ENCODE data around the gene NKAIN2.
"Not testable (repeated sequence)": the region's sequence is repeated elsewhere in the genome, so short reads cannot be mapped to it uniquely, and the experiment has no call there.

The NKAIN2 gene

DNA sequence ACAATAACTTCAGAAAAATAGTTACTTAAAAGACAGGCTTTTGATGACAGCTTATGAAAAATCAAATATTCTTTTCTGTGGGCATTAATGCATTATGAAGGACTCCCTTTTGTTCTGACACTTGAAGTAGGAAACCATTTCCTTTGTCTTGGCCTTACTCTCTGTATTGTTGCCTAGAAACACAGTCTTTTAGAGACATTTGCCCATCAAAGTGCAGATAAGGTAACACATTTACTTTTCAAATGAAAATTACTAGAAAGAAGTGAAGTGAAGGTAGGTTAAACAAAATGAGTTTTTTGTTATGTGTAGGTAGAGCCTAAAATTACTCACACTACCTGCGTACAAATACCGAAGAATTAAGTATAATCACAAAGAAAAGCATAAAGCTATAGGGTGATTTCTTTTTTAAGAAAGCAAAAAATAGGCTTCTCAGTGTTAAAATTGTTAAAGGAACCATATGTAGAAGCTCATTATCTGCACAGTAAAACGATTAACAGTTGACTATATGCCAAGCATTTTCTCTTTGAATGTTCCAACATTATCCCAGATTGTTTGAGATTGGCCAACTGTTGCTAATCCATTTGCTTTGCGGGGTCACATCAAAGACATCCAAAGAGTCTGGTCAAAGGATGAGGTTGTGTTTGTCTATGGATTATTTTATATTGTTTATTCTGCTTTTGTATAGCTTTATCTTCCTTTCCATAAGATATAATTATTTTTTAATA, 616.6 kb downstream of the NKAIN2 start:
- DNase-seq (ENCODE audit: low spot score) (no peak), FAIRE-seq (no peak)

DNA sequence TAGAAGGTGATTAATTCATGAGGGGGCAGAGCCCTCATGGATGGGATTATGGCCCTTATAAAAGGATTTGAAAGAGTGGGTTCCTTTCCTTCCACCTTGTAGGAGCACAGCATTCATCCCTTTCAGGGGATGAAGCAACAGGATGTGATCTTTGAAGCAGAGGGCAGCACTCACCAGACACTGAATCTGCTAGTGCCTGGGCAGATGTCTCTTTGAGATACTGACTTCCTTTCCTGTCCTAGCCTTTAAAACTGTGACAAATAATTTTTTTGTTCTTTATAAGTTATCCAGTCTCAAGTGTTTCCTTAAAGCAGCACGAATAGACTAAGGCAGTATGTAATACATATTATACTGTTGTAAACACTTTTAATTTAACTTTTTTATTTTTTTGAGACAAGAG, 620.0 kb downstream of the NKAIN2 start:
- DNase-seq (ENCODE audit: low spot score) (no peak), FAIRE-seq (no peak)

DNA sequence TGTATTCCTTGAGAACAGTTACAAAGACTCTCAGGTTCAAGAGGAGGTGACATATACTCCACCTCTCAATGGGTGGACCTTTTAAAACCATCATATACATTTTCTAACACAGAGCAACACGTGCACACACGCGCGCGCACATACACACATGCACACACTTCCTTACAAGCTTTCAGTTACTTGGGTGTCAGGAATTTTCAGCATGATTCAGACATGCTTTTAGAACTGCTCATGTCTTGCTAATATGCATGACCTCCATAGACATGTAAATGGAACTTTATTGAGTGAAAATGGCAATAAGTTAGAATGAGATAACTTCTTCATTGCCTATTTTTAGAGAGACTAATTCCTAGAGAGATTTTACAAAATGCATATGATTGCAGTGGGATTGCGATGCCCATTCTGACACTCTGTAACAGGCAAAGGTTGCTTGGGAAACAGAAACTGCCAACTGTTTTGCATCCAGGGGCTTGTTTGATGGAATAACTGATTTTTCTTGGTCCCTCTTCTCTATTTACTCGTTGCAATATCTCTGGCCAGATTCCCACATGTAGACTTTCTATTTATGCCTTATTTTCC, 627.2 kb downstream of the NKAIN2 start:
- DNase-seq (ENCODE audit: low spot score): no peak
- no peak for FAIRE-seq

DNA sequence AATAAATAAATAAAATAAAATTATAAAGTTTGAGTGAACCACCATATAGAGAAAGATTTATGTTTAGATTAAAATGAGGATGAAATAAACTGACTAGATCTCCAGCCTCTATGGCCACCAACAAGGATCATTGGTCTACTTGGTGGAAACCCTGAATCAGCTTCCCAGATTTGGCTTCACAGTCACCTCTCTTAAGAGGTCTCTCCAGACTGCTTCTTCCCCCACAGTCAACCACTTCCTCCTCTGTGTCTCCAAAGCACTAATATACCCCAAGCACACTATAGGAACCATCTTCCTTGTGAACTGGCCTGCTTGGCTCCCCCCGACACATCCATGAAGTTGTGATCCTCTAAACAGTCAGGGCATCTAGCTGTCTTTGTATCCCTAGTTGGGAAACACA, 629.0 kb downstream of the NKAIN2 start:
- no peak for FAIRE-seq
- no peak for DNase-seq (ENCODE audit: low spot score)

DNA sequence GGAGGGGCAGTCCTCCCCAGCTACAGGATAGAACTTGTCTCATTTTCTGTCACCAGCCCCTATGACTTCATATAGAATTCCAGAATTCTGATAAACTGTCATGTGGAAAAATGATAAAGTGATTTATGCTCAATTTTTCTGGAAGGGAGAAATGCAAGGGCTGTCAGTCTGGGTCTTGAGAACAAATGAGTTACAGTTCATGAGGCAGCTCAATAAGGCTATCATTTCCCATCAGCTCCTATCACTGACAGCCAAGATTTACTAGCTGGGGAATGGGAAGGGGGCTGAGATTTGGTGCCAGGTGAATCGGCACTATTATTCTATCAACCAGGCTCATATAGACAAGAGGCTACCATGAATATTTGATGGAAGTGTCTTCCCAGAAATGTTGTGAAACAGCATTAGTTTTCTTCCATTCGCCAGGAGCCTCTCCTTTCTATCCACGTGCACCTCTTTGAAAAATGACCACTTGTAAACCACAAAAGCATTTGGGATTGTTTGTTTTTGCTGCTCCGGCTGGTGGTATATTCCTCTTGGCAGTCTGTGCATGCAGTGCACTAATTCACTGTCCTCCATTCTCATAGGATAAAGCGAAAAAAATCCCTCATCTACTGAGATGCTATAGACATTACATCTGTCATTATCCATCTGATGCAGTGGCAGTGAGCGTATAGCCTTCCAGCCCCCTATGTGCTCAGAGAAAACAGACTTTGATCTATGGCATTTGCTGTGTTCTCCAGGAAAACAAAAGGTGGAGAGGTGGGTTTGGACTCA, 629.9 kb downstream of the NKAIN2 start:
- DNase-seq (ENCODE audit: low spot score) (no peak), FAIRE-seq (no peak)

DNA sequence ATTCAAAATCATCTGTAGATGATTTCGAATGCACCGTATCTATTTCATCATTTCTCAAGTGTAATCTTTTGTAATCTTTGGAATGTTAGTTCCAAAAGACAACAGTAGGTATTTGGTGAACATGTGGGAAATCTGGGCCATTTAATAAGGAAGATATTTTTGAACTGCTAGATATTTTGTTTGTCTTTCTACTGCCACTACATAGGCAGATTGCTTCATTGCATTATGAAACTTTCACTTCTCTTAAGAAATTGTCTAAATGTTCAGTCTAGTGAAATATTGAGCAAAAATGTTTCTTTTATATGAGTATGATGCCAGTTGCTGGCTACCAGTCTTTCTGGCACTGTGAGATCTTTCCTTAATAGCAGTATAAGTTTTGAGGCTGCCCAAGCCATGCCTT, 630.8 kb downstream of the NKAIN2 start:
- no peak for FAIRE-seq
- no peak for DNase-seq (ENCODE audit: low spot score)

DNA sequence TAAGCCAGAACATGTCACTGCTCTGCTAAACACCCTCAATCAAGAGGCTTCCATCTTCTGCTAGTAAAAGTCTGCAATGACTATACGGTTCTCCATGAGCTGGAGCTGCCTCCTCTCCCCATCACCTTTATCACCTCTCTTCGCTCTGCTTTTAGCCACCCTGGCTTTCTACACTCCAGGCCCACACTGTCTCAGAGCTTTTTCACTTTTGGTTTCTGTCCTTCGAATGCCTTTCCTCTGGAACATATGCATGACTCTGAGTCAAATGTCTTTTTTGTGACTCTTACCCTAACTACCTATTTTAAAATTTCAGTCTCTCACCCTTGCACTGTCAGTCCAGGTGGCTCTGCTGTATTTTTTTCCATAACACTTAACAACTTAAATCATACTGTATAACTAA, 633.1 kb downstream of the NKAIN2 start:
- FAIRE-seq (no peak), DNase-seq (ENCODE audit: low spot score) (no peak)

DNA sequence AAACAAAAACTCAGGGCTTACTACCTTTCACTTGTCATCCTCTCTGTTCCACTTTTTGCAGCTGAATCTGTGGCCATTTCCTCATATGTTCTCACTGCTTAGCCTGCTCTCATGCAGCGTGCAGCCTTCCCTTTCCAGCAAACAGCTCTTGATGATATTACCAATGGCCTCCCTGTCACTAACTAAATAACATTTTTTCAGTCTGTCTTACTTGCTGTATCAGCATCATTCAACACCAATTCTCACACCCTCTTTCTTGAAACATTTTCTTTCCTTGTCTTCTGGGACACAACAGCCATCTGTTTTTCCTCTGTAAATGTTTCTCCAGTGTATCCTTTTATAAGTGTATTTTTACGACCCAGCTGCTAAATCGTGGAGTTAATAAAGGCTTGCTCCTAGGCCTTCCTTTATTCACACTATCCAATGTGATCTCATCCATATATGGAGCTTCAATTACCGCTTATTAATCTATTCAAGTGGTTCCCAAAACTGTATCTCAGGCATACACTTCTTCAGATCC, 634.9 kb downstream of the NKAIN2 start:
- FAIRE-seq: no peak
- no peak for DNase-seq (ENCODE audit: low spot score)

DNA sequence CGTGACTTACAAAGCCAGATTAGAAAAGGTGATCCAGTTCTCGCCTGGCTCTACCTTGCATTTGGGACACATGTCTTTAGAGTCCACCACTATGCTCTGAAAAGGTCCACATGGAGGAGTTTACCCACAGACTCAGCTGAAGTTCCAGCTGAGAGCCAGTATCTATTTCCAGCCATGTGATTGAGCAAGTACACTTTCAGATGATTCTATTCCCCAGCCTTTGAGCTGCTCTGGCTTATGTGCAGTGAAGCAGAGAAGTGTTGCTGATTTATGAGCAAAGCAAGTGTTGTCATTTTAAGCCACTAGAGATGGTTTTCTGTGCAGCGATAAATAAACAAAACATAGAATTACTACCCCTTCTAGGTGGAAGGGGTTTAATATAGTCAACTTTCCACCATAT, 637.8 kb downstream of the NKAIN2 start:
- DNase-seq (ENCODE audit: low spot score) (no peak), FAIRE-seq (no peak)

DNA sequence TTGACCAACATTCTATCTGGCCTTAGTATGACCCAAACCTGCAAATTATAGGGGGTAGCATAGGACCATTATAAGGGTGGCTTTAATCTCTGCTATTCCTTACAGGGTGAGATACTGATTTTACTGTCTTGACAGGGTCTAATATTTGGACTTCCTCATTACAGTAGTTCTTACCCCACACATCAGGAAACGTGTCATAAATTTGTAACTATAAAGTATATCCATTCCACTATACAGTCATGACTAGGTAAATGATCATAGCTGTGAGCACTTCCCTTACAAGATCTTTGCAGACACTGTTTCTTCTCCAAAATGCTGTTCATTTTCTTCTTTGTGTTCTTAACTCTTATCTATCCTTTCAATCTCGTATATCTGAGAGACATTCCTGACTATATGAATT, 639.9 kb downstream of the NKAIN2 start:
- DNase-seq (ENCODE audit: low spot score): no peak
- FAIRE-seq: no peak

DNA sequence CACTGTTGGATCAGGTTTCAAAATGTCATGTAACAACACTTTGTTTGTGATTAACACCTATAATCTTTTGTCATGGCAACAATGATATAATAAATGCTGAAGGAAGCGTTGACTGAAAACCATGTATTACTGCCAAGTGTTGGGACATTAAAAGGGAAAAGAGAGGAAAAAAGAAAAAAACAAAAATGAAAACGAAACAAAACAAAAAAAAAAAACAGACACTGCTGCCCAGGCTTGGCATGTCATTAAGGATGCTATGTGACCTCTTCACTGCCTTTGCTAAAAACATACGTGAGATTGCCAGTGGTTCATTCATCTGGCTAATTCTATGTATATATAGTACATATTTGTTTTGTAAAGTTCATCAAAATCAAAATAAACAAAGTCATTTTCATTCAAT, 641.9 kb downstream of the NKAIN2 start:
- DNase-seq (ENCODE audit: low spot score) (no peak), FAIRE-seq (no peak)

DNA sequence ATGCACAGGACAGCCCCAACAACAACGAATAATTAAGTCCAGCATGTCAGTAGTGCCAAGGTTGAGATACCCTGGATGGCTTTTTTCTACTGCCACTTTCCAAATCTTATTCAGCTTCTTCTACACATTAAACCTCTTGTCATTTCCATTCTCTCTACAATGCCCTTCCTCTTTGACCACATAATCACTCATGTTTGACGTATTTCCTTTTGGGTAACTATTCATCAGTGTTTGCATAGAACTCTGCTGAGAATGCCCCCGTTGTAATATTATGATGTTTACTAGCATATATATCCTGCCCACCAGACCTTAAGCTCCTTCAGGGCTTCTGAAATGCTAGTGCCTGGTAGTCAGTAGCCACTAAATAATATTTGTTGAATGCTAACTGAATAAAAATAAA, 643.3 kb downstream of the NKAIN2 start:
- no peak for DNase-seq (ENCODE audit: low spot score)
- FAIRE-seq: no peak

DNA sequence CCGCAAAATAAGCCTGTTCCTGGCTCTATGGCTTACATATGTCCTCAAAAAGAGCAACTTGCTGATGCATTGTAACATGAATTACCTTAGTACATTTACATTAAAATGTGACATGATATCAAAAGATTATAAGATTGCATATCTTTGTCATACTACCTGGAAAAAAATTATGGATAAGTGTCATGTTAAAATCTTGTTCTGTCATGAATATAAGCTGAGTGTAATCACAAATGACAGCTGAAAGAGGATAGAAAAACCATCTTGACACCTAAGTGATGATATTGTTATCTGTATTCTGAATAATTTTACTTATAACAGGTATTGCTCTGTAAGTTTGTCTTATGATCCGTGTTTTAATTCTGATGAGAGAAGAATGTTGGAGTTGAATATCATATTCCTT, 655.6 kb downstream of the NKAIN2 start:
- FAIRE-seq: no peak
- DNase-seq (ENCODE audit: low spot score): no peak

DNA sequence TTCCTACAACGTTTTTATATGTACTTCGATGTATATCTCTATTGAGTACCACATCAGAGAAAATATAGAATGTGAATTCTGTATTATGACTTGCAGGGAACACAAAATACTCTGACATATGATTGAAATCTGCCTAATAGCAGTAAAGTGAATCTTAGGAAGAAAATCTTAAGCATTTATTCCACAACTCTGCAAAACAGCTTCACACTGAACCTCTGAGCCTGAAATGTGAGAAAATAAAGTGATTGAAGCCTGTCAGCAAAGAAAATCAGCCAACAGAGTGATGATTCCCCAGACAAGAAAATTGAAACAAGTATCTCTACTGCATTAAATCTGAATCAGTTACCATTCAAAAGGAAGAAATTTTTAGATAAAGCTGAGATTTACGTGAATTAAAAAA, 659.1 kb downstream of the NKAIN2 start:
- no peak for DNase-seq (ENCODE audit: low spot score)
- FAIRE-seq: no peak

DNA sequence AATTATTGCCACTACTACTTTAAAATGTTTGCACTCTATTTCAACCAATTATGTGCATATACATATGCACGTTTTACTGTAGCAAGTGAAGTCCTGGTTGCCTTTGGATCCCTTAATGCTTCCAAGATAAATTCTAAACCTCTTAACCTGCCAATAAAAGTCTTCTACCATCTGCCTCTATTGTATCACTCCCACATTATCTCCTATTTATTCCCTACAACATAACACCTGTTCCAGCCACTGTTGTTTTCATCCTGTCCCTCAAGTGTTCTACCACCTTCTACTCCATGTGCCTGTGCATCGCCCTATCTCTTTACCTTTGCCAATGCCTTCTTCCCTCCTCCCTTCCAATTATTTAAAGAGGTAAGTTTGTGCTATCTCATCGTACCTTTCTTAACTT, 659.6 kb downstream of the NKAIN2 start:
- FAIRE-seq (no peak), DNase-seq (ENCODE audit: low spot score) (no peak)

DNA sequence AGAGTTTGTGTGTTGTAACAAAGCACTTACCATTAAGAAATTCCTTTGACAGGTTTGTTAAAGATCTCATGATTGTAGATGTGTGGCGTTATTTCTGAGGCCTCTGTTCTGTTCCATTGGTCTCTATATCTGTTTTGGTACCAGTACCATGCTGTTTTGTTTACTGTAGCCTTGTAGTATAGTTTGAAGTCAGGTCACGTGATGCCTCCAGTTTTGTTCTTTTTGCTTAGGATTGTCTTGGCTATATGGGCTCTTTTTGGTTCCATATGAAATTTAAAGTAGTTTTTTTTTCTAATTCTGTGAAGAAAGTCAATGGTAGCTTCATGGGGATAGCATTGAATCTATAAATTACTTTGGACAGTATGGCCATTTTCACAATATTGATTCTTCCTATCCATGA, 660.9 kb downstream of the NKAIN2 start:
- not testable (repeated sequence) for DNase-seq (ENCODE audit: low spot score); FAIRE-seq

DNA sequence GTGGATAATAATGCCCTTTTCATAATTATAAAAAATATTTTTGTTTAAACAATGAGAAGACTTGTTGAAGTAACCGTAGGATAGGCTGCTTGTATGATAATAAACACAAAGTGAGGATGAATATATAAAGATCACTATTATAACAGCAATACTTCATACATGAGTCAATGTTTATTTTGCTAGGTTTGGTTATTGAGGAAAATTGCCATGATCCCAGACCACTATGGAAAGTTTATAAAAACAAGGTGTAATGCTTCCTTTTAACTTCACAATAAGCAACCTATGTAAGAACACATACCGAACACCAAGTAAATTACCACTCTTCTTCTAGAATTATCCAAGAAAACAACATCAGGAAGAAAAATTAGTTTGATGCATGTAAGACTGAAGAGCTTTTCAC, 663.3 kb downstream of the NKAIN2 start:
- no peak for FAIRE-seq
- DNase-seq (ENCODE audit: low spot score): no peak

DNA sequence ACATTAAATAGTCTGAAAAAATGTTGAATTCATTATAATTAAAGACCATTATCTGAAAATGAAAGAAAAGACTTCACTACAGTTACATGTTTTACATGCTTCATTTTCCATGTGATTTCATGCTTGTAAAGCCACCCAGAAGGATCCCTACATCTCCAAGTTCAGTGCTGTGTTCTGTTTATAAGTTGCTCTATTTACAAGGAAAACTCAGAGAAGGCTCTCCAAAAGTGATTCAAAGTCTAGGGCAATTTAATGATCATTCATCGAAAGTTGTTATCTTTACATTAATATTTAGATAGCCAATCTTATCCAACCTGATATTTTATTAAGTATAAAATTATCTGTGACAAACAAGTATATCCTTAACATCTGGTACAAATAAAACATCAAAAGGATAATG, 663.7 kb downstream of the NKAIN2 start:
- no peak for FAIRE-seq
- DNase-seq (ENCODE audit: low spot score): no peak

DNA sequence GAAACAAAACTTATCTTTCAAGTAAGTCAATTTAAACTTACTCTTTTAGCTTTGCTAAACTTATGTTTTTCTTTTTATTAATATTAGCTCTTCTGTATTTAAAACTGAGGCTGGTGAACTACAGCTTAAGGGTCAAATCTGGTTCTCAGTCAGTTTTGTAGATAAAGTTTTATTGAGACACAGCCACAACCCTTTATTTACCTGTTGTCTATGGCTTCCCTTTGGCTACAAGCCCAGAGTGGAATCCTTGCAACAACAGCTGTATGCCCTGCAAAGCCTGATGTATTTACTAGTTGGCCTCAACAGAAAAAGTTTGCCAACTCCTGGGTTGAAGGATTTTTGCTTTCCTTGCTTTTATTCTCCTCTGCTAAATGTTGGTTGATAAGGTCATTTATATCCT, 667.1 kb downstream of the NKAIN2 start:
- DNase-seq (ENCODE audit: low spot score) (no peak), FAIRE-seq (no peak)

DNA sequence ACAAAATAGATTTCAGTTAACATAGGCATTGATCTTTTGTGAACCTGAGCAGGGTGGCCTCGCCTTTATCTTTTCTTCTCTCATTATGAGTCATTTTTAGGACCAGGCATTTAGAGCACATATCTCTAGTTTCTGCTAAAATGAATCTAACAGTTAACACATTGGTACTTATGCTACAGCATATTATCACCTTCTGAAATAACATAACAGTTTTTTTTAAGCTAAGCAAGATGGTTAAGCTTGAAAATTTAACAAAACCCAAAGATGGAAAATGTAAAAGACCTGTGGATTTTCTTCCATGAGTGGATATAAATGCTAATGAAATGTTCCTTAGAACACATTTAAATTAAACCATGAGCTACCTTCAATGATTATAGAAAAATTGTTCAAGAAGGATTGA, 671.5 kb downstream of the NKAIN2 start:
- FAIRE-seq: no peak
- DNase-seq (ENCODE audit: low spot score): no peak

DNA sequence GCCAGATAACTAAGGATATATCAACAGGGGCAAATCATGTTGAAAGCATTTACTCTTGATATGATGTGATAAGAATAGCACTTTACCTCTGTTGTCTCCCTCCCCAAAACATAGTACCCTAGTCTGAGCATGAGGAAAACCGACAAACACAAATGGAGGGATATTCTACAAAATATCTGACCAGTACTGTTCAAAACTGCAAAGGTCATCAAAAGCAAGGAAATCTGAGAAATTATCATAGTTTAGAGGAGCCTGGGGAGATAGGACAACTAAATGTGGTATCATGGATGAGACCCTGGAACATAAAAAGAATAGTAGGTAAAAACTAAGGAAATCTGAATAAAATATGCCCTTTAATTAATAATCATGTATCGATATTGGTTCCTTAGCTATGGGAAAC, 675.2 kb downstream of the NKAIN2 start:
- FAIRE-seq: no peak
- no peak for DNase-seq (ENCODE audit: low spot score)

DNA sequence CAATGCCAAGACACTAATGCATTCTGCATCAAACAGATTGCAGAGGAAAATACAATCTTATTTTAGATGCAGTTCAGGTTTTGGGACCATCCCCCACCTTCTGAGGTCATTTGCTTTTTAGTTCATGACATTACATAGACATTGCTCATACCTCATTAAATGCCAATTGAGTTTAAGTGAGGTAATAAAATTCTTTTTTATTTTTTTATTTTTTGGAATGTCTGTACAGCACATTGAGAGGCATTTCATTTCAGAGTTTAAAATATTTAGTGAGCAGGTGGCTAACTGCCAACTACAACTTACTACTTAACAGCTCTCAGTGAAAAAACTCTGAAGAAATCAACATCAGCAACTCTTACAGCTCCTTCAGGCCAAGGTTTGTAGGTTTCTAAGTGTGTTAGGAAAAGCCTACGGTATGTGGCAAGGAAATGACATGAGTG, 676.3 kb downstream of the NKAIN2 start:
- FAIRE-seq (no peak), DNase-seq (ENCODE audit: low spot score) (peak; percentile 5)
